GM21528 (cell line): ENCODE results near the gene TBR1.

Source experiments
- ATAC-seq: cut with Tn5 transposase; IDR thresholded peaks from one replicate; pipeline ENCODE4 v1.9.1; 2021; ENCODE audit warnings: mild to moderate bottlenecking, moderate library complexity; ENCODE audit not compliant: unreplicated experiment, low FRiP score

Gene TBR1

GRCh38 chr2:161414042-161415033, 1.8 kb upstream of the TBR1 start:
- peak; percentile 51 for ATAC-seq

GRCh38 chr2:161415034-161415986, 787 bp upstream of the TBR1 start:
- peak; percentile 35 for ATAC-seq

GRCh38 chr2:161416708-161417437, 776 bp downstream of the TBR1 start:
- ATAC-seq, result no peak

GRCh38 chr2:161417438-161418274, 1.6 kb downstream of the TBR1 start:
- ATAC-seq, result no peak

GRCh38 chr2:161418275-161418714, 2.2 kb downstream of the TBR1 start:
- no peak for ATAC-seq

GRCh38 chr2:161418715-161419637, 2.9 kb downstream of the TBR1 start:
- ATAC-seq, result no peak

GRCh38 chr2:161419638-161420190, 3.6 kb downstream of the TBR1 start:
- ATAC-seq, result no peak

GRCh38 chr2:161420406-161421074, 4.4 kb downstream of the TBR1 start:
- ATAC-seq, result no peak

GRCh38 chr2:161421686-161422085, 5.6 kb downstream of the TBR1 start:
- no peak for ATAC-seq

GRCh38 chr2:161422816-161423403, 6.8 kb downstream of the TBR1 start:
- no peak for ATAC-seq

GRCh38 chr2:161423421-161424393, 7.6 kb downstream of the TBR1 start:
- ATAC-seq, result no peak

GRCh38 chr2:161424394-161424769, 8.3 kb downstream of the TBR1 start:
- ATAC-seq, result no peak

- ATAC-seq, result no peak
These were observed 9.0 kb downstream of the TBR1 start for GRCh38 chr2:161424891-161425727.

GRCh38 chr2:161425728-161426454, 9.8 kb downstream of the TBR1 start:
- no peak for ATAC-seq
